HUES6 (cell line): Measurements from ENCODE around the gene RPS8.
A peak's percentile ranks its signal among the peaks of the same experiment; 100 is the strongest.

ENCODE experiments used
- H3K27ac ChIP-seq: 2 replicates; pipeline ENCODE4 v1.7.0; 2013; ENCODE audit warnings: low read depth, mild to moderate bottlenecking, low read length, inconsistent platforms
- H3K27me3 ChIP-seq: 2 replicates; pipeline ENCODE4 v1.6.1; 2013; ENCODE audit warnings: low read length; ENCODE audit not compliant: control insufficient read depth, insufficient read depth
- H3K36me3 ChIP-seq: 2 replicates; pipeline ENCODE4 v1.6.1; 2013; ENCODE audit warnings: low read length; ENCODE audit not compliant: control insufficient read depth, insufficient read depth
- H3K4me1 ChIP-seq: 2 replicates; pipeline ENCODE4 v1.6.1; 2013; ENCODE audit warnings: low read length; ENCODE audit not compliant: control insufficient read depth, insufficient read depth
- H3K4me3 ChIP-seq: 2 replicates; pipeline ENCODE4 v1.5.1; 2013; ENCODE audit warnings: low read depth, low read length
- H3K9ac ChIP-seq: one replicate; pipeline ENCODE4 v1.6.1; 2013; ENCODE audit warnings: mild to moderate bottlenecking, low read length
- H3K9me3 ChIP-seq: 2 replicates; pipeline ENCODE4 v1.6.1; 2013; ENCODE audit warnings: low read depth, low read length; ENCODE audit not compliant: control insufficient read depth, insufficient read depth

The RPS8 gene

GRCh38 chr1:44783697-44784093 lies 8.4 kb downstream of the RPS8 start:
- H3K27me3 ChIP-seq = peaks cover 24% of the 10 kb centered on the region
- no peak overlapping the region for H3K27ac ChIP-seq
- H3K9me3 ChIP-seq = no peaks in the 10 kb centered on the region
- H3K4me3 ChIP-seq = peak overlapping the region; percentile 54
- peaks cover 21% of the 10 kb centered on the region for H3K36me3 ChIP-seq
- H3K4me1 ChIP-seq = peaks cover 25% of the 10 kb centered on the region
- peak overlapping the region; percentile 25 for H3K9ac ChIP-seq

GRCh38 chr1:44784094-44785028 lies 9.0 kb downstream of the RPS8 start:
- Histone ChIP-seq H3K4me1 (peaks cover 25% of the 10 kb centered on the region), H3K9ac (peak overlapping the region; percentile 41), H3K4me3 (peak overlapping the region; percentile 54), H3K9me3 (no peaks in the 10 kb centered on the region), H3K27ac (no peak overlapping the region), H3K36me3 (peaks cover 14% of the 10 kb centered on the region), H3K27me3 (peaks cover 24% of the 10 kb centered on the region)

GRCh38 chr1:44785029-44785380 lies 9.7 kb downstream of the RPS8 start:
- no peak overlapping the region for H3K27ac ChIP-seq
- H3K27me3 ChIP-seq = peaks cover 24% of the 10 kb centered on the region
- H3K36me3 ChIP-seq = peaks cover 8% of the 10 kb centered on the region
- H3K4me3 ChIP-seq = 0 out of 2 replicates have a peak overlapping the region, but pooled peaks have one; percentile 54
- no peaks in the 10 kb centered on the region for H3K9me3 ChIP-seq
- H3K9ac ChIP-seq = no peak overlapping the region
- peaks cover 30% of the 10 kb centered on the region for H3K4me1 ChIP-seq

GRCh38 chr1:44785501-44786137 lies 10.3 kb downstream of the RPS8 start:
- Histone ChIP-seq H3K4me3 (peak overlapping the region; percentile 58), H3K9ac (no peak overlapping the region), H3K4me1 (peaks cover 30% of the 10 kb centered on the region), H3K27ac (no peak overlapping the region), H3K27me3 (peaks cover 24% of the 10 kb centered on the region), H3K9me3 (no peaks in the 10 kb centered on the region), H3K36me3 (peaks cover 6% of the 10 kb centered on the region; the same call in 1 of the 2 replicates)

- peak overlapping the region; percentile 58 for H3K4me3 ChIP-seq
- H3K36me3 ChIP-seq = peaks cover under 1% of the 10 kb centered on the region; the same call in 1 of the 2 replicates
- no peak overlapping the region for H3K27ac ChIP-seq
- H3K9me3 ChIP-seq = no peaks in the 10 kb centered on the region
- H3K27me3 ChIP-seq = peaks cover 24% of the 10 kb centered on the region
- peaks cover 33% of the 10 kb centered on the region for H3K4me1 ChIP-seq
- peak overlapping the region; percentile 24 for H3K9ac ChIP-seq
Measured at GRCh38 chr1:44786138-44786840, 10.9 kb downstream of the RPS8 start.

GRCh38 chr1:44786841-44787426 lies 11.6 kb downstream of the RPS8 start:
- no peak overlapping the region for H3K27ac ChIP-seq
- peaks cover 35% of the 10 kb centered on the region for H3K4me1 ChIP-seq
- peaks cover 24% of the 10 kb centered on the region for H3K27me3 ChIP-seq
- H3K9ac ChIP-seq = peak overlapping the region; percentile 24
- peak overlapping the region; percentile 58 for H3K4me3 ChIP-seq
- H3K36me3 ChIP-seq = no peaks in the 10 kb centered on the region
- H3K9me3 ChIP-seq = no peaks in the 10 kb centered on the region

GRCh38 chr1:44787506-44787905 lies 12.2 kb downstream of the RPS8 start:
- Histone ChIP-seq H3K27me3 (peaks cover 24% of the 10 kb centered on the region), H3K4me1 (peaks cover 35% of the 10 kb centered on the region), H3K36me3 (no peaks in the 10 kb centered on the region), H3K9me3 (no peaks in the 10 kb centered on the region), H3K4me3 (no peak overlapping the region), H3K9ac (no peak overlapping the region), H3K27ac (no peak overlapping the region)

GRCh38 chr1:44788120-44788860 lies 12.9 kb downstream of the RPS8 start, which contains the start of gene BEST4:
TSS of gene BEST4 (minus strand) at chr1:44788170. CDS start at chr1:44787705, 465 bp downstream.
- H3K9ac ChIP-seq = no peak within 1 kb of the TSS
- peaks cover 24% of the 10 kb centered on the region for H3K27me3 ChIP-seq
- H3K4me3 ChIP-seq = no peak within 1 kb of the TSS
- no peaks in the 10 kb centered on the region for H3K36me3 ChIP-seq
- H3K27ac ChIP-seq = no peak within 1 kb of the TSS
- peaks cover 41% of the 10 kb centered on the region for H3K4me1 ChIP-seq
- H3K9me3 ChIP-seq = no peaks in the 10 kb centered on the region

GRCh38 chr1:44790968-44791801 lies 15.8 kb downstream of the RPS8 start:
- H3K4me3 ChIP-seq = no peak overlapping the region
- H3K27ac ChIP-seq = no peak overlapping the region
- H3K27me3 ChIP-seq = peaks cover 5% of the 10 kb centered on the region; the same call in 1 of the 2 replicates
- H3K4me1 ChIP-seq = peaks cover 26% of the 10 kb centered on the region
- H3K36me3 ChIP-seq = no peaks in the 10 kb centered on the region
- no peak overlapping the region for H3K9ac ChIP-seq
- no peaks in the 10 kb centered on the region for H3K9me3 ChIP-seq
